Activated CD4-positive, alpha-beta T cell treated with anti-CD3 and anti-CD28 coated beads for 4 hours (primary cell): ENCODE data around the gene SEPTIN8.

Experiments used
- DNase-seq, 2 donors: peaks; one replicate each; pipeline ENCODE4 v3.0.0-alpha.2; 2020

SEPTIN8 gene

GRCh38 chr5:132764051-132764450, 13.0 kb downstream of the SEPTIN8 start:
- no peak for DNase-seq

- no peak for DNase-seq
Observed at GRCh38 chr5:132763181-132764036, 13.6 kb downstream of the SEPTIN8 start.

- DNase-seq, result no peak
Observed at GRCh38 chr5:132762246-132763000, 14.6 kb downstream of the SEPTIN8 start.

GRCh38 chr5:132761321-132762240, 15.5 kb downstream of the SEPTIN8 start:
- no peak for DNase-seq

GRCh38 chr5:132760601-132761317, 16.3 kb downstream of the SEPTIN8 start:
- no peak for DNase-seq

GRCh38 chr5:132760049-132760420, 17.0 kb downstream of the SEPTIN8 start:
- DNase-seq, result no peak

GRCh38 chr5:132759114-132760048, 17.7 kb downstream of the SEPTIN8 start:
- DNase-seq, result no peak

- DNase-seq, result no peak
Observed at GRCh38 chr5:132758451-132758850, 18.6 kb downstream of the SEPTIN8 start.

GRCh38 chr5:132756542-132756941, 20.5 kb downstream of the SEPTIN8 start:
- no peak for DNase-seq

GRCh38 chr5:132754947-132755346, 22.1 kb downstream of the SEPTIN8 start:
- DNase-seq, result no peak

GRCh38 chr5:132754111-132754510, 22.9 kb downstream of the SEPTIN8 start:
- no peak for DNase-seq

GRCh38 chr5:132753135-132753987, 23.7 kb downstream of the SEPTIN8 start:
- DNase-seq, result no peak

- no peak for DNase-seq
Observed at GRCh38 chr5:132752581-132753125, 24.4 kb downstream of the SEPTIN8 start.

- no peak for DNase-seq
Observed at GRCh38 chr5:132751971-132752580, 25.0 kb downstream of the SEPTIN8 start.

- DNase-seq, result no peak
Observed at GRCh38 chr5:132751444-132751843, 25.6 kb downstream of the SEPTIN8 start.

GRCh38 chr5:132750471-132751230, 26.4 kb downstream of the SEPTIN8 start:
- DNase-seq, result no peak

- DNase-seq, result no peak
Observed at GRCh38 chr5:132749506-132749905, 27.5 kb downstream of the SEPTIN8 start.

GRCh38 chr5:132748522-132749000, 28.5 kb downstream of the SEPTIN8 start:
- DNase-seq, result no peak
